Cardiac septum (tissue), 1 donor: ENCODE measurements around the gene ZNF738. TPM values are rescaled to one million over a fixed set of nuclear protein-coding genes. Genes with fewer than 3 reads are reported as not detected.
"Not testable (repeated sequence)": the region's sequence is repeated elsewhere in the genome, so short reads cannot be mapped to it uniquely, and the experiment has no call there.

Experiments used
- DNase-seq: peaks from one replicate; pipeline ENCODE4 v3.0.0-alpha.2; 2020; ENCODE audit warnings: low spot score
- intact Hi-C: fragments of 100-400 bp; cut with DNase I; formaldehyde crosslinking; loops from one replicate; pipeline ENCODE4 v1.14.0; 2022
- long read RNA-seq: library from polyadenylated mRNA; unstranded; transcript quantifications from one replicate; pipeline ENCODE4 v2.0.0, GENCODE V29; 2021
- total RNA-seq: library from RNA; stranded (reverse); fragmentation: NEBNext Ultra II Directional; extraction: Animal tissue kit (Norgen Biotek cat#: 25700); gene quantifications from one replicate; pipeline ENCODE4 v1.2.1, GENCODE V29; 2021
- donor health status: DM: no; HTN: no; CAD: no.

ZNF738 gene
- total RNA-seq = 3.0 TPM
- long read RNA-seq, partial matches to known transcripts = 1 of 4 reads
- long read RNA-seq, other reads (novel, unspliced or antisense) = 1 of 4 reads

GRCh38 chr19:21358768-21359451 is at the start of gene ZNF738:
ZNF738 (plus strand) TSS chr19:21359000; CDS start chr19:21359141, 141 bp downstream.
- intact Hi-C loops = no loop called here
- DNase-seq = peak; percentile 95

GRCh38 chr19:21312807-21313206 is 46.0 kb upstream of the ZNF738 start:
- DNase-seq, intact Hi-C loops: not testable (repeated sequence)

GRCh38 chr19:21314676-21315075 is 44.1 kb upstream of the ZNF738 start:
- intact Hi-C loops = no loop called here
- DNase-seq = no peak

GRCh38 chr19:21317821-21318220 is 41.0 kb upstream of the ZNF738 start:
- no peak for DNase-seq
- intact Hi-C loops = no loop called here

- intact Hi-C loops = loop anchor here (10.0 kb wide), 1 partner anchor 184 kb away; the partner anchor contains the start of gene ZNF429
Observed at GRCh38 chr19:21321134-21321533, 37.7 kb upstream of the ZNF738 start.

GRCh38 chr19:21321996-21322395 is 36.8 kb upstream of the ZNF738 start:
- DNase-seq = no peak
- intact Hi-C loops = loop anchor here (10.0 kb wide), 1 partner anchor 183 kb away; the partner anchor contains the start of gene ZNF429

More at GRCh38 chr19:21321134-21321533, 37.7 kb upstream of the ZNF738 start:
- DNase-seq = no peak

- no peak for DNase-seq
- intact Hi-C loops = loop anchor here (10.0 kb wide), 1 partner anchor 182 kb away; the partner anchor contains the start of gene ZNF429
Observed at GRCh38 chr19:21322528-21322927, 36.3 kb upstream of the ZNF738 start.

GRCh38 chr19:21323000-21323399 is 35.8 kb upstream of the ZNF738 start:
- intact Hi-C loops = loop anchor here (10.0 kb wide), 1 partner anchor 182 kb away; the partner anchor contains the start of gene ZNF429
- no peak for DNase-seq

- DNase-seq = no peak
Observed at GRCh38 chr19:21326169-21326568, 32.6 kb upstream of the ZNF738 start.

GRCh38 chr19:21328406-21328805 is 30.4 kb upstream of the ZNF738 start:
- DNase-seq = no peak
- intact Hi-C loops = loop anchor here (10.0 kb wide), 1 partner anchor 176 kb away; the partner anchor contains the start of gene ZNF429

More at GRCh38 chr19:21326169-21326568, 32.6 kb upstream of the ZNF738 start:
- intact Hi-C loops = loop anchor here (10.0 kb wide), 1 partner anchor 179 kb away; the partner anchor contains the start of gene ZNF429

GRCh38 chr19:21328885-21329605 is 29.8 kb upstream of the ZNF738 start, which contains the start of gene ZNF708:
ZNF708 (minus strand) TSS chr19:21329410; CDS start chr19:21329212, 198 bp downstream.
- intact Hi-C loops = loop anchor here (10.0 kb wide), 1 partner anchor 176 kb away; the partner anchor contains the start of gene ZNF429
- peak; percentile 95 for DNase-seq

- DNase-seq = no peak
- intact Hi-C loops = no loop called here
Observed at GRCh38 chr19:21335721-21336120, 23.1 kb upstream of the ZNF738 start.

GRCh38 chr19:21344841-21345240 is 14.0 kb upstream of the ZNF738 start:
- intact Hi-C loops, DNase-seq: not testable (repeated sequence)

- intact Hi-C loops = no loop called here
- no peak for DNase-seq
Observed at GRCh38 chr19:21352830-21353229, 6.0 kb upstream of the ZNF738 start.

- DNase-seq = no peak
- intact Hi-C loops = loop anchor here (5.0 kb wide), 1 partner anchor 35 kb away; the partner anchor contains the start of gene ZNF493
Observed at GRCh38 chr19:21362291-21362690, 3.5 kb downstream of the ZNF738 start.

- DNase-seq = no peak
- intact Hi-C loops = no loop called here
Observed at GRCh38 chr19:21383980-21384582, 25.3 kb downstream of the ZNF738 start.

- DNase-seq = no peak
- intact Hi-C loops = loop anchor here (5.0 kb wide), 1 partner anchor 34 kb away; no protein-coding TSS in a partner anchor
Observed at GRCh38 chr19:21396121-21396520, 37.3 kb downstream of the ZNF738 start.

GRCh38 chr19:21396893-21397572 is 38.2 kb downstream of the ZNF738 start, which contains the start of gene ZNF493:
ZNF493 (plus strand) TSS chr19:21397133; CDS start chr19:21397238, 105 bp downstream.
- intact Hi-C loops = loop anchor here (5.0 kb wide), 1 partner anchor 35 kb away; no protein-coding TSS in a partner anchor

GRCh38 chr19:21398851-21399250 is 40.1 kb downstream of the ZNF738 start:
- intact Hi-C loops = loop anchor here (5.0 kb wide), 1 partner anchor 37 kb away; no protein-coding TSS in a partner anchor
- DNase-seq = no peak

More at GRCh38 chr19:21396893-21397572, 38.2 kb downstream of the ZNF738 start, which contains the start of gene ZNF493:
- peak; percentile 96 for DNase-seq
